HPDE6-E6E7 (cell line): Measurements from ENCODE around the gene PTPRH.
"Not testable (repeated sequence)": the region's sequence is repeated elsewhere in the genome, so short reads cannot be mapped to it uniquely, and the experiment has no call there.

ENCODE experiments used
- DNase-seq: peaks from one replicate; pipeline ENCODE4 v3.0.0; 2011; ENCODE audit warnings: missing footprints; ENCODE audit errors: extremely low spot score

Gene PTPRH

DNA sequence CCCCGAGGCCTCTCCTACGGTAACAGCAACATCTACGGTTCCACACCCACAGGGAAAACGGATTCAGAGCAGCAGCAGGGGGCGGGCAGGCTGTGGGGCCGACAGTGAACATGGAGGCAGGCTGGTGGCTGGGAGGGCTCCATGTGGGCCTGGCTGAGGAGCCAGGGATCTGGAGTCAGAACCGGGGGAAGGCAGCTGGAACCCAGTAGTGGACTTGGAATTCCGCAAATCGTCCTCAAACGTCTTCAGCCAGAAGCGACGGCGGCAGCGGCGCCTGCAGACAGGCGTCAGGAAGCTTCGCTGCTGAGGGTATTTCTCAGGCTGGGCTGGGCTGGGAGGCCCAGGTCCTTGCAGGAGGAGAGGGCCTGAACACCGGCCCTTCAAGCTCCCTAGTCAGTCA lies 17.5 kb upstream of the PTPRH start:
- DNase-seq, result no peak

DNA sequence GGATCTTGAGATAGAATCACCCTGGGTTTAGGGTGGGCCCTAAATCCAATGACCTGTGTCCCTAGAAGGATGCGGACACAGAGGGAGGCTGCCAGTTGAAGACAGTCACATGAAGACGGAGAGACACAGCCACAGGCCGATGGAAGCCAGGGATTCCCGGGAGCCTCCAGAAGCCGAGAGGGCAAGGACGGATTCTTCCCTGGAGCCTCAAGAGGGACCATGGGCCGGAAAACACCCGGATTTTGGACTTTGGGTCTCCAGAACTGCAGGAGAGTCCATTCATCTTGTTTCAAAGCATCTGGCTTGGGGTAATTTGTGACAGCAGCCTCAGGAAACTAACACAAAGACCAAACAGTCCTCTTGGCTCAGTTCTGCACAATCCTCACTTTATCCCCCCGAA lies 17.0 kb upstream of the PTPRH start:
- no peak for DNase-seq

GRCh38 chr19:55225415-55225958 lies 16.2 kb upstream of the PTPRH start:
- DNase-seq, result no peak

DNA sequence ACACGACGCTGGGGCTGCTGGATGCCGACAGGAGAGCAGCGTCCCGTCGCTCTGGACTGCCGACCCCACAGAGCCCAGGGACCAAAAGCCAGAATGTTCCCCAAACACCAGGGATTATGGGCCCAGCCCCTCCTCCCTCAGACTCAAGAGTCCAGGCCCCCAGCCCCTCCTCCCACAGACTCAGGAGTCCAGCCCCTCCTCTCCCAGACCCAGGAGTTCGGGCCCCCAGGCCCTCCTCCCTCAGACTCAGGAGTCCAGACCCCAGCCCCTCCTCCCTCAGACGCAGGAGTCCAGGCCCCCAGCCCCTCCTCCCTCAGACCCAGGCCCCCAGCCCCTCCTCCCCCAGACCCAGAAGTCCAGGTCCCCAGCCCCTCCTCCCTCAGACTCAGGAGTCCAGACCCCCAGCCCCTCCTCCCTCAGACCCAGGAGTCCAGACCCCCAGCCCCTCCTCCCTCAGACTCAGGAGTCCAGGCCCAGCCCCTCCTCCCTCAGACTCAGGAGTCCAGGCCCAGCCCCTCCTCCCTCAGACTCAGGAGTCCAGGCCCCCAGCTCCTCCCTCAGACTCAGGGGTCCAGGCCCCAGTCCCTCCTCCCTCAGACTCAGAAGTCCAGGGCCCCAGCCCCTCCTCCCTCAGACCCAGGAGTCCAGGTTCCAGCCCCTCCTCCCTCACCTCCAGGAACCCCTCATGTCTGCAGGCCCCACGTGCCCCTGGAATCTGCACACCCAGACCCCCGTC lies 15.5 kb upstream of the PTPRH start:
- not testable (repeated sequence) for DNase-seq

- DNase-seq, result no peak
Measured at GRCh38 chr19:55224038-55224665, 14.9 kb upstream of the PTPRH start.

DNA sequence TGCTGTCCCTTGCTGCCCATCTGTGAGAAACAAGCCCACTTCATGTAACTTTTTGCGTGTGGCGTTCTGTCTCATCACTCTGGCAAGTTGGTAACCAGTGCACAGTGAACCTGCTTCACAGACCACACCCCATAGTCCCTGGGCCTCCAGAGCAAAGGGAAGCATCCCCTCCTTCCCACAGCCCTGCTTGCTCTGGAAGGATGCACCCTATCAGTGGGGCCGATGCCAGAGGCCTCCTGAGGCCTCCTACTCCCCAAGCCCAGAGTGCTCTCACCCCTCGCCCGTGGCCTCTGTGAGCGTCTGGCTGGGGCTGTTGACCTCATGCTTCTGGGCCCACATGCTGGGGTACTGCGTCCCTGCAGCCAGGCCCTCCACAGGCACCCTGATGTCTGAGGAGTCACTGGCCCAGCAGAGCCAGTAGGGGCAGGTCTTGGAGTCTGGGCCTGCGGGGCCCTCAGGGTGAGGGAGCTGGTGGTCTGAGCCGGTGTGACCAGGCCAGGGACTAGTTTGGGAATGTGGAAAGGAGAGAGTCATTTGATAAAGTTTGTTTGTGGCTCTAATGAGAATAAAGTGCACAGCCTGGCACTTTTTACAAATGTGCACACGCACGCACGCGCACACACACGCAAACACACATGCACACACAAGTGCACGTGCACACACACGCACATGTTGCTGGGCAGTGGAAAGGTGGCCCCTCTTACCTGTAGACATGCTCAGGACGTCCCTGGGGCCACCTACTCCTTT lies 14.2 kb upstream of the PTPRH start:
- DNase-seq, result no peak

DNA sequence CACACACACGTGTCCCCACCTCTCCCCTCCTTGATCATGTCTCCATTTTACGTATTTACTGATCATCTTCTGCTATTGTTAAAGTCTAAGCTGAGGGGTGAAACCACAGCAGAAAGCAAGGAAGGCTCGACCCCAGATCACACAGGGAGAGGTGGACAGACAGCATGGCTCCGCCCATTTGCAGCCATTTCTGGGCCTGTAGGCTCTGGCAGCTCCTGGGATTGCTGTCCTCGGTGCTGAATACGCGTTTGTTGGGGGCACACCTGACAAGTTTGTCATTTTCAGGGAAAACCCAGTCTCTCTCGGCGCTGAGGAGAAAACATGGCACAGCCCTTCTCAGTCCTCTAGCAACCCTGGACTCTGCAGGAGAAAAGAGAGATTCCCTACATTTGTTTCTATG lies 11.2 kb upstream of the PTPRH start:
- DNase-seq, result no peak

DNA sequence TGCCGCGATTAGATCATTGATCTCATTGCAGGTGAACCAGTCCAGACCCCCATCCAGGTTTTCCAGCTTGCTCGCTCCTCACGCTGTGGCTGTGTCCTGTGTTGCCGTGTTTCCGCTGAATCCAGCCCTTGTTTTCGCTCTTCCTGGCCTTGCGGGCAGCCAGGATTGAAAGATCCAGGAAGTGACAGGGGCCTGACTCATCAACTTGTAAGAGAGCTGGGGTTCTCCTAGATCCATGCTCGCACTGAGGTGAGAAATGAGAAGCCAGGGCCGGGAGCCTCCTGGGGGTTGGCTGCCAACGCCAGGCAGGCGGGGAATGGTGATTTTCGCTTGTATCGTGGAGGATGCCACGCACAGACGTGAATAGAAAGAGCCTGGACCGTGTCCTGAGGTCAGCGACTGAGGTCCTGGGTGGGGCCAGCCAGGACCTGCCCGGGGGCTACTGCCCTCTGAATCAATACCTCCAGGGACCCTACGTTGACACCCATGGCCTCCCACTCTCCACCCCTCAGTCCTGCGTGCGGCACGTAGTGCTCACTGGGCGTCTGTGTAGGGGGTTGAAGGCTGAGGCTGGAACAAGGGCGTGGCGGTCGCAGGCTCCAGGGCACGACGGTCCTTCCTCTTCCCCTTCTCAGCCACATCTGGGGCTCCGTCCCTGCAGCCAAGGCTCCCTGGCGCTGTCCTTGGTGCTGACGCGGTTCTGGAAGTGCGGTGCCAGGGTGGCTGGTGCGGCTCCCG lies 7.3 kb upstream of the PTPRH start:
- peak; percentile 99 for DNase-seq

GRCh38 chr19:55213547-55213946 lies 4.2 kb upstream of the PTPRH start:
- DNase-seq, result no peak

- no peak for DNase-seq
Measured at GRCh38 chr19:55212447-55212846, 3.1 kb upstream of the PTPRH start.

- DNase-seq, result peak; percentile 83
Measured at GRCh38 chr19:55209693-55210472, 582 bp upstream of the PTPRH start.

- DNase-seq, result peak; percentile 99
Measured at GRCh38 chr19:55206664-55207500, 2.4 kb downstream of the PTPRH start.

GRCh38 chr19:55202199-55202598 lies 7.1 kb downstream of the PTPRH start:
- not testable (repeated sequence) for DNase-seq

- DNase-seq, result no peak
Measured at GRCh38 chr19:55199620-55200204, 9.6 kb downstream of the PTPRH start.

- DNase-seq, result no peak
Measured at GRCh38 chr19:55198651-55199050, 10.7 kb downstream of the PTPRH start.

DNA sequence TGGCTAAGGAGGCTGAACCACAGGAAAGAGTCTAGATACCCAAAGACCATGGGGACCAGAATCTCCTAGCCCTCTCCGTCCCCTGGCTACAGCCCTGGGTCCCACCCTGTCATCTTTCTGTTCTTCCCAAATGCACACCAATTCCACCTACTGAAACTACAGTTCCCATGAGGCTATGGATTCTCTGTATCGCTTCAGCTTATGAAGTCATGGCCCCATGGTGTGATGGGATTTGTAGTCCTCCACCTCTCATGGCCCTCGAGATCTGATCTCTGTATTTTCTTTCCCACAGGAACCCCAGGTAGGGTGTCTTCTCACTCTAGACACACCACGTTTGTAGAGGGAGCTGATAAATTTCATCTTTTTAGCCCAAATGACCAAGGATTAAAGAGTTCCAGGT lies 11.8 kb downstream of the PTPRH start:
- no peak for DNase-seq

- no peak for DNase-seq
Measured at GRCh38 chr19:55196803-55197202, 12.5 kb downstream of the PTPRH start.

GRCh38 chr19:55193481-55193880 lies 15.8 kb downstream of the PTPRH start:
- DNase-seq, result no peak

DNA sequence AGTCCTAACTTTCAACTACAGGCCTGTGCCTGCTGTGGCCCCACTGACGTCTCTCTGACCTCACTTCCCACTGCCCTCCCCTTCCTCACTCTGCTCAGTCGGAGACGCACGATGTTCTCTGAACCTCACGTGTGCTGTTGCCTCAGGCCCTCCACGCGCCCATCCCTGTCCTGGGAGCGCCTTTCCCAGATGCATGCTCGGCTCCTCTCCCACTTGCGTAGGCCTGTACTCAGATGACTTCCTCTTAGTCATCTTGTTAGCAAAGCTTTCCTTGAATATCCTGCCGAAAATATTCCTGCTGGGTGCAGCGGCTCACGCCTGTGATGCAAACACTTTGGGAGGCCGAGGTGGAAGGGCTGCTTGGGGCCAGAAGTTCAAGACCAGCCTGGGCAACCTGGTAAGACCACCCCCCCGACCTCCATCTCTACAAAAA lies 19.9 kb downstream of the PTPRH start:
- peak; percentile 99 for DNase-seq

DNA sequence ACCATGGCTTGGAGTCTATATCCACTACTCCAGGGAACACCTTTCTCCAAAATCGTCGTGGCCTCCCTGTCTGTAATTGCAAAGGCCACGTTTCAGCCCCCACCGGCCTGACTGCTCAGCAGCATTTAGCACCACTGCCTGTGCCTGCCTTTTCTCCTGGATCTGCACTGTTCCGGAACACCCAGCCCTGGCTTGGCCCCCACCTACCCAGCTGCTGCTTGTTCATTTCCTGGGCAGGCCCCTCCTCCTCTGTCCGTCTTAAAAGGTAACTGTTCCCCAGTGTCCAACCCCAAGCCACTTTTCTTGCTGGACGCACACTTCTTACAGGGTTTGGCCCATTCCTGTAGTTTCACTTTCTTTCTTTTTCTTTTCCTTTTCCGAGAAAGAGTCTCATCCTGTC lies 20.7 kb downstream of the PTPRH start:
- DNase-seq, result no peak
